A673 (cell line): Measurements from ENCODE around the gene BMPR1B.

Source experiments
- CTCF ChIP-seq: fragments of 300-800, 200-600 bp; sonication (generic); conservative IDR thresholded peaks from 2 replicates; pipeline ENCODE4 v1.5.1; 2017; ENCODE audit warnings: low read depth, mild to moderate bottlenecking, antibody characterized with exemption, low read length, moderate library complexity, mixed read lengths
- EZH2 ChIP-seq: fragments of 200-600 bp; sonication (generic); IDR thresholded peaks from 2 replicates; pipeline ENCODE4 v1.6.1; 2017; ENCODE audit warnings: borderline replicate concordance, low read depth, mild to moderate bottlenecking, mixed read lengths, antibody characterized with exemption, low read length; ENCODE audit not compliant: poor library complexity, severe bottlenecking

GRCh38 chr4:95167805-95168204 is 410.1 kb downstream of the BMPR1B start:
- TF ChIP-seq EZH2: no peak
- no peak for TF ChIP-seq CTCF
